K562 (cell line): ENCODE results near the gene BMPER. TPM values are rescaled to one million over a fixed set of nuclear protein-coding genes. Genes with fewer than 3 reads are reported as not detected.

ENCODE experiments used
- ATAC-seq: fragments of 200-7000 bp; cut with Tn5 transposase; 3 replicates; pipeline ENCODE4 v1.9.1; 2020; ENCODE audit warnings: moderate library complexity
- BruUV-seq: library from RNA; stranded (reverse); fragments of 400-500 nt; replicated peaks from 2 replicates; lab custom pipeline; 2021; lab: Mats Ljungman, UMichigan
- CTCF ChIA-PET: fragments of 300-600 bp; formaldehyde crosslinking; extraction: SDS; loops from one replicate; lab custom pipeline; 2021; ENCODE audit warnings: low intra/inter-chr PET ratio; lab: Yijun Ruan, JAX
- POLR2A ChIA-PET: fragments of 300-600, 350-650 bp; sonication (Branson Sonifier 250); formaldehyde crosslinking; extraction: SDS; loops from one replicate; lab custom pipeline; 2021; ENCODE audit warnings: antibody characterized with exemption, inconsistent platforms; lab: Yijun Ruan, JAX
- DNase-seq, 4 experiments: peaks; one replicate each; pipeline versions ENCODE4 v3.0.0 to v3.0.0-alpha.2; 2011 to 2018; ENCODE audit warnings: low spot score in 3 of 4, mixed read lengths in 3 of 4; ENCODE audit errors: extremely low read depth in 1 of 4
- FAIRE-seq: peaks from 2 replicates; lab custom pipeline; 2011; peaks lifted over from hg19 to GRCh38; lab: Jason Lieb, UNC
- H2AFZ ChIP-seq: 2 replicates; pipeline ENCODE4 v1.6.0; 2011; ENCODE audit warnings: low read depth, low read length, control low read depth, inconsistent platforms
- H3K27ac ChIP-seq: fragments of 200-600 bp; 3 replicates; pipeline ENCODE4 v1.8.0; 2011; ENCODE audit warnings: low read depth, mild to moderate bottlenecking, control low read depth, inconsistent platforms, low read length, moderate library complexity, mixed read lengths; ENCODE audit errors: extremely low read depth
- H3K27me3 ChIP-seq, 2 experiments: fragments of 300-600 bp in 1 of 2; 2 replicates in 1 of 2; 3 replicates in 1 of 2; pipeline versions ENCODE4 v1.6.0 to v1.8.0; 2011; ENCODE audit warnings: inconsistent platforms in 2 of 2, low read length in 2 of 2, mild to moderate bottlenecking in 1 of 2, mixed read lengths in 1 of 2, moderate library complexity in 1 of 2; ENCODE audit not compliant: control insufficient read depth in 2 of 2, insufficient read depth in 2 of 2
- H3K36me3 ChIP-seq: fragments of 300-600 bp; 3 replicates; pipeline ENCODE4 v1.8.0; 2011; ENCODE audit warnings: mild to moderate bottlenecking, low read length, inconsistent platforms; ENCODE audit not compliant: control insufficient read depth, insufficient read depth
- H3K4me1 ChIP-seq, 2 experiments: fragments of 200-600 bp in 1 of 2; replicated peaks in 1 of 2; 2 replicates in 1 of 2; 3 replicates in 1 of 2; pipeline versions ENCODE4 v1.5.1 to v1.8.0; 2011; ENCODE audit warnings: inconsistent platforms in 2 of 2, low read length in 2 of 2, mild to moderate bottlenecking in 1 of 2, mixed read lengths in 1 of 2, moderate library complexity in 1 of 2; ENCODE audit not compliant: control insufficient read depth in 2 of 2, insufficient read depth in 2 of 2
- H3K4me2 ChIP-seq: 2 replicates; pipeline ENCODE4 v1.6.1; 2011; ENCODE audit warnings: low read length, control low read depth, inconsistent platforms, mixed read lengths; ENCODE audit not compliant: insufficient read depth
- H3K4me3 ChIP-seq: fragments of 200-600 bp; sonication (generic), shearing (Covaris generic); 2 replicates; pipeline ENCODE4 v1.5.1; 2016; ENCODE audit warnings: control low read depth, inconsistent platforms
- H3K79me2 ChIP-seq: fragments of 200-600 bp; 3 replicates; pipeline ENCODE4 v1.8.0; 2011; ENCODE audit warnings: low read length, inconsistent platforms; ENCODE audit not compliant: control insufficient read depth, insufficient read depth
- H3K9ac ChIP-seq, 2 experiments: 2 replicates each; pipeline versions ENCODE4 v1.6.0 to v1.6.1; 2011; ENCODE audit warnings: low read depth in 2 of 2, low read length in 2 of 2, control low read depth in 1 of 2, inconsistent platforms in 1 of 2, mild to moderate bottlenecking in 1 of 2, mixed read lengths in 1 of 2; ENCODE audit not compliant: insufficient read depth in 1 of 2
- H3K9me1 ChIP-seq: one replicate; pipeline ENCODE4 v1.6.0; 2011; ENCODE audit warnings: inconsistent platforms, mild to moderate bottlenecking, low read length, moderate library complexity; ENCODE audit not compliant: control insufficient read depth, insufficient read depth
- H3K9me3 ChIP-seq: replicated peaks from 2 replicates; pipeline ENCODE4 v1.5.1; 2011; ENCODE audit warnings: low read depth, low read length, inconsistent platforms; ENCODE audit not compliant: control insufficient read depth, insufficient read depth
- H4K20me1 ChIP-seq: replicated peaks from 2 replicates; pipeline ENCODE4 v1.6.1; 2011; ENCODE audit warnings: low read length, inconsistent platforms, mixed read lengths; ENCODE audit not compliant: control insufficient read depth, insufficient read depth
- CEBPG ChIP-seq, 3 experiments: fragments of 200-800 bp in 1 of 3; sonication (Bioruptor generic) in 1 of 3; sonication (generic) in 1 of 3; formaldehyde crosslinking in 1 of 3; IDR thresholded peaks in 2 of 3; conservative IDR thresholded peaks in 1 of 3; 2 replicates each; pipeline versions ENCODE4 v1.6.1 to v1.8.0; 2016 to 2022; ENCODE audit warnings: missing compliant biosample characterization in 2 of 3, missing genetic modification characterization in 2 of 3, mild to moderate bottlenecking in 1 of 3, missing genetic modification reagents in 1 of 3
- CSDE1 ChIP-seq, 2 experiments: fragments of 450-650 bp; IDR thresholded peaks; 2 replicates each; pipeline ENCODE4 v1.6.1; 2016; ENCODE audit warnings: mild to moderate bottlenecking in 1 of 2
- JUNB ChIP-seq: fragments of 450-650 bp; formaldehyde crosslinking; conservative IDR thresholded peaks from 2 replicates; pipeline ENCODE4 v1.4.0; 2020; ENCODE audit warnings: mild to moderate bottlenecking
- KDM2B ChIP-seq: fragments of 250-450 bp; sonication (Bioruptor Pico); IDR thresholded peaks from 2 replicates; pipeline ENCODE4 v1.8.0; 2021; ENCODE audit warnings: mild to moderate bottlenecking, moderate library complexity
- NFYB ChIP-seq: IDR thresholded peaks from 2 replicates; pipeline ENCODE4 v1.6.1; 2011; ENCODE audit warnings: mild to moderate bottlenecking, moderate library complexity; ENCODE audit not compliant: insufficient read length; ENCODE audit errors: extremely low read depth
- TEAD4 ChIP-seq, 2 experiments: sonication (generic) in 1 of 2; formaldehyde crosslinking in 1 of 2; IDR thresholded peaks; 2 replicates each; pipeline versions ENCODE4 v1.6.1 to v1.8.0; 2012 to 2022; ENCODE audit warnings: borderline replicate concordance in 1 of 2, inconsistent platforms in 1 of 2, low read length in 1 of 2, mild to moderate bottlenecking in 1 of 2, missing genetic modification reagents in 1 of 2
- XRCC5 ChIP-seq: fragments of 200-400 bp; formaldehyde crosslinking; IDR thresholded peaks from 2 replicates; pipeline ENCODE4 v1.6.1; 2017; ENCODE audit warnings: low read depth, mild to moderate bottlenecking, low read length
- ZFX ChIP-seq: sonication (generic); formaldehyde crosslinking; IDR thresholded peaks from 2 replicates; pipeline ENCODE4 v1.8.0; 2022; ENCODE audit warnings: mild to moderate bottlenecking, missing genetic modification reagents, moderate library complexity
- ZNF263 ChIP-seq: sonication (generic); formaldehyde crosslinking; IDR thresholded peaks from 2 replicates; pipeline ENCODE4 v1.8.0; 2022; ENCODE audit warnings: mild to moderate bottlenecking, missing genetic modification reagents, borderline replicate concordance
- ZNF780A ChIP-seq: fragments of 250-450 bp; sonication (Bioruptor Pico); IDR thresholded peaks from 2 replicates; pipeline ENCODE4 v1.5.0; 2021; ENCODE audit warnings: mild to moderate bottlenecking
- WGBS: fragments of 100-300 bp; shearing (Covaris generic); methylation state at CpG from one replicate; pipeline ENCODE4 v1.1.6; 2016; ENCODE audit warnings: low coverage, mixed read lengths; ENCODE audit not compliant: insufficient coverage; ENCODE audit errors: missing lambda C conversion rate; 5-methylcytosine and 5-hydroxymethylcytosine counted together
- in situ Hi-C: fragments of 300-500 bp; cut with MboI; formaldehyde crosslinking; loops from 4 replicates; pipeline ENCODE4 v1.15.0; 2018; ENCODE audit warnings: inconsistent platforms, mixed read lengths
- intact Hi-C: fragments of 100-400 bp; cut with micrococcal nuclease; formaldehyde crosslinking; loops from 2 replicates; pipeline ENCODE4 v1.14.2; 2022
- polyA plus RNA-seq, 8 experiments: library from polyadenylated mRNA; depleted of rRNA in 4 of 8; stranded (reverse) in 5 of 8; unstranded in 3 of 8; fragments of >200 nt; fragmentation: Nextera tagmentation in 2 of 8; fragmentation: Illumina TruSeq in 1 of 8; extraction: Ambion mirVana in 2 of 8; extraction: Trizol in 1 of 8; gene quantifications; 2 replicates each; pipeline versions ENCODE4 v1.2.1 to v1.2.3, GENCODE V29; 2011 to 2014; ENCODE audit warnings: inconsistent platforms in 1 of 8, missing spikeins in 1 of 8
- total RNA-seq, 7 experiments: library from RNA; depleted of rRNA in 6 of 7; stranded (reverse); fragments of >200 nt in 6 of 7; fragmentation: Illumina TruSeq in 2 of 7; extraction: Trizol in 2 of 7; gene quantifications; 2 replicates each; pipeline versions ENCODE4 v1.2.1 to v1.2.3, GENCODE V29; 2011 to 2021; ENCODE audit warnings: low replicate concordance in 1 of 7

BMPER gene
- total and polyA plus RNA-seq, 9 of the 15 experiments (the other 6 are each of a cell fraction or from before 2014, with no cell fraction given), result not detected

DNA sequence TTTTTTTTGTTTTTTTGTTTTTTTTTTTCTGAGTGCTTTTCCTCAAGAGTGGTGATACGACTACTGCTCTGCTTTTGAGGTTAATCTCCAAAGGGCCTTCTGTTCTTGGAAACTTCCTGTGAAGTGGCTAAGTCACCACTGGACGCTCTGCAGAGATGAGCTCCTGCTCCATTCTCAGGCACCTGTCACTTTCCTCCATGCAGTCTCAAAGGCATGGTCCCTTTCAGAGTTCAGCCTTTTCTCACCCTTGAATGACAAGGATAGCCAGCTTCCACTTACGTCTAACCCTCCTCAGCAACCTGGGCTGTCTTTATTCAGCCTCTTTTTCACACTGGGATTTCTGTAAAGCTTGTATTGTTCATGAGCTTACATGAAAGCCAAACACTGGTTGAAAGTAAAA lies 65.8 kb downstream of the BMPER start (continued):
- TF ChIP-seq ZNF263 (CRISPR knock-in tag), result no peak
- no peak for TF ChIP-seq KDM2B (CRISPR knock-in tag)
- no peak for TF ChIP-seq JUNB (CRISPR knock-in tag)

DNA sequence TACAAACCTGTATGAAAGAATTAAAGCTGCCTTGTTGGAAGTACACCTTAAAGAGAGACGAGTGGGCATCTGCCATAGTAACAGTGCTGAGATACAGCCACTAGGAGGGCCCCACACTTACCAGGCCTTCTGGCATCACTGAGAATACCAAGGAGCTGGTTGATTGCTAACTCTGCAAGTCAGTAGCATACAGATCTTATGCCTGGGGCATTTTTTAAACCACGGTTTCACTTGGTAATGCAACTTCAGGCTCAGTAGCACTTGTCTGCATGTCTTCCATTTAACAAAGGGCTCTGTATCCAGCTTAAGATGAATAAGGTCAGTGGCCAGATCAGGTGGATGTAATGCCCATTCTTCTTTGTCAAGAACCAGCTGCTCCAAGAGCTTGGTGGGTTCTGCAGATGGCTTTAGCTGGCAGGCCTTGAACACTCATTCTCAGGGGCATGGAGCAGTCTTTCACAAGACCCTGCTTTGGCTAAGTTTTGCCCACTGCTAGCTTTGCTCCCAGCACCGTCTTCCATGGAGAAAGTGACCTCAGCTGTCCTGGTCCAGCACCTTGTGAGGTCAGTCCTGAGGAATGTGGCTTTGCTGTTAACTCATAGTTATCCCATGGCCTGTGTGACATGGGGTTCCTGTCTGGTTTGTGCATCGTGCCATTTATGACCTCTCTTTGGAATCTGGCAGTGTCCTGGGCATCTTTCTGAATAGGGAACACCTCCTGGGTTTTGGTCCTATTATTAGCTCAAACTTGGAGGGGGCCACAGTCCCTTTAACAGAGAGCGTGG lies 68.1 kb downstream of the BMPER start:
- Histone ChIP-seq H3K9me1 (no peaks in the 10 kb centered on the region), H3K4me1 (no peaks in the 10 kb centered on the region), H2AFZ (no peak overlapping the region), H3K79me2 (no peaks in the 10 kb centered on the region), H3K4me2 (no peak overlapping the region), H4K20me1 (no peaks in the 10 kb centered on the region), H3K9ac (no peak overlapping the region), H3K36me3 (no peaks in the 10 kb centered on the region), H3K4me3 (no peak overlapping the region), H3K27ac (no peak overlapping the region), H3K27me3 (no peaks in the 10 kb centered on the region), H3K9me3 (no peaks in the 10 kb centered on the region)
- BruUV-seq, result no TSS peak
- in situ Hi-C loops (no loop called here), intact Hi-C loops (no loop called here)
- WGBS, result 3% methylated on average over 5 of the region's 5 CpGs
- ChIA-PET POLR2A (no interaction called here), CTCF (no interaction called here)
- no peak for DNase-seq
- no peak for FAIRE-seq
- no peak for ATAC-seq
- no peak for TF ChIP-seq NFYB
- no peak for TF ChIP-seq XRCC5
- TF ChIP-seq CEBPG (CRISPR knock-in tag; IDR thresholded peaks at IDR 0.05), result no peak
- TF ChIP-seq CEBPG (tag; conservative IDR thresholded peaks at IDR 0.05 in 1 of 2, IDR thresholded peaks at IDR 0.05 in 1 of 2), result no peak
- no peak for TF ChIP-seq CSDE1 (IDR thresholded peaks at IDR 0.05)
- TF ChIP-seq ZFX, result no peak
- no peak for TF ChIP-seq ZNF780A
- TF ChIP-seq TEAD4 (IDR thresholded peaks at IDR 0.05; ENCODE audit: low read length), result no peak
- TF ChIP-seq TEAD4 (CRISPR knock-in tag; IDR thresholded peaks at IDR 0.05; ENCODE audit: borderline replicate concordance), result no peak
